Aorta (tissue), 5 donors: ENCODE measurements around the gene FASLG. TPM values are rescaled to one million over a fixed set of nuclear protein-coding genes. Genes with fewer than 3 reads are reported as not detected.

Experiments
- ATAC-seq: fragments of 200-7000 bp; cut with Tn5 transposase; one replicate; pipeline ENCODE4 v1.9.1; 2022; ENCODE audit warnings: moderate library complexity; ENCODE audit not compliant: low FRiP score
- DNase-seq, 2 donors: peaks; one replicate each; pipeline ENCODE4 v3.0.0-alpha.2; 2020
- H3K27ac ChIP-seq, 2 donors: one replicate each; pipeline ENCODE4 v1.5.1; 2013; ENCODE audit warnings: low read length in 2 of 2, mild to moderate bottlenecking in 2 of 2, moderate library complexity in 2 of 2, control low read depth in 1 of 2, inconsistent platforms in 1 of 2, low read depth in 1 of 2
- H3K27me3 ChIP-seq, 2 donors: one replicate each; pipeline ENCODE4 v1.6.1; 2013; ENCODE audit warnings: control low read depth in 1 of 2, low read length in 1 of 2, mild to moderate bottlenecking in 1 of 2, moderate library complexity in 1 of 2; ENCODE audit not compliant: insufficient read depth in 2 of 2, control insufficient read depth in 1 of 2
- H3K36me3 ChIP-seq, 2 donors: one replicate each; pipeline ENCODE4 v1.6.1; 2013; ENCODE audit warnings: control low read depth in 1 of 2, low read length in 1 of 2, mild to moderate bottlenecking in 1 of 2; ENCODE audit not compliant: insufficient read depth in 2 of 2, control insufficient read depth in 1 of 2
- H3K4me1 ChIP-seq, 2 donors: one replicate each; pipeline ENCODE4 v1.6.1; 2013; ENCODE audit warnings: low read length in 2 of 2, control low read depth in 1 of 2, mild to moderate bottlenecking in 1 of 2, moderate library complexity in 1 of 2; ENCODE audit not compliant: insufficient read depth in 2 of 2, control insufficient read depth in 1 of 2
- H3K4me3 ChIP-seq, 2 donors: one replicate each; pipeline ENCODE4 v1.5.1; 2013; ENCODE audit warnings: low read length in 2 of 2, control low read depth in 1 of 2, mild to moderate bottlenecking in 1 of 2
- H3K9me3 ChIP-seq: one replicate; pipeline ENCODE4 v1.6.1; 2013; ENCODE audit warnings: mild to moderate bottlenecking, low read length; ENCODE audit not compliant: control insufficient read depth
- WGBS, 2 donors: extraction: QIAGEN DNeasy Blood & Tissue Kit; methylation state at CpG; one replicate each; pipeline ENCODE4 v1.1.7; 2013; 5-methylcytosine and 5-hydroxymethylcytosine counted together
- intact Hi-C, 2 donors: fragments of 100-400 bp; cut with DNase I; formaldehyde crosslinking; loops; one replicate each; pipeline versions ENCODE4 v1.14.2 to v1.15.0; 2022
- polyA plus RNA-seq, 2 donors: library from polyadenylated mRNA; stranded (reverse); fragments of 200-250 nt; gene quantifications; one replicate each; pipeline ENCODE4 v1.2.3, GENCODE V29; 2013
- total RNA-seq, 2 donors: library from RNA; stranded (reverse); fragmentation: NEBNext Ultra II Directional; extraction: Animal tissue kit (Norgen Biotek cat#: 25700); gene quantifications; one replicate each; pipeline ENCODE4 v1.2.1, GENCODE V29; 2021
- donor health status: healthy with polysubstance abuse.
- donor health status: Bipolar disorder and iron deficiency.
- donor health status: DM: no; HTN: no; CAD: no.
- donor health status: DM: no; HTN: no; CAD: no.
- donor health status: DM: yes; HTN: yes; CAD: no.

The FASLG gene
- total and polyA plus RNA-seq, 4 donors, result 0.33 TPM; not detected in 3

DNA sequence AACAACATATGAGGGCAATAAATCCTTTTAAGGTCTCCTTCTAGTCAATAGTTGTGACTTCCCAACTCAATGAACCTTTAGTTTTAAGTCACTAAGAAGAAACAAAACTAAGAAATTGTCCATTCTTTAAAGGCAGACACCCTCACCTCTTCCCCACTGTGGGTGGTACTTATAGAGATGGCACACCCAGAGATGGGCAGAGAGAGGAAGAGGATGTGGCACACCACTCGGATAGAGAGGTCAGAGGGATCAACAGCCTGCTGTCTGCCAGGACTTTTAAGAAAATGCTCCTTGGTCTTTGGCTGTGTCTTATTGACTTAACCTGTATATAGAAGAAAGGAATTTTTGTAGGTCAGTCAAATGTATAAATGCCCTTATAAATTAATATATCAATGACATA lies 45.1 kb downstream of the FASLG start:
- WGBS, 2 donors, result 14 to 32% methylated on average over 1 of the region's 1 CpG
- intact Hi-C loops, result no loop called here

GRCh38 chr1:172704420-172705210 lies 45.7 kb downstream of the FASLG start:
- no peak for ATAC-seq
- no peak overlapping the region for H3K4me3 ChIP-seq
- no peaks in the 10 kb centered on the region for H3K36me3 ChIP-seq
- H3K27ac ChIP-seq, result no peak overlapping the region
- H3K27me3 ChIP-seq, result peaks cover 0 to 2% of the 10 kb centered on the region in 2 donors
- no peaks in the 10 kb centered on the region for H3K4me1 ChIP-seq
- 85 to 92% methylated on average over 2 of the region's 2 CpGs for WGBS, 2 donors
- DNase-seq, result no peak
- no peaks in the 10 kb centered on the region for H3K9me3 ChIP-seq
- intact Hi-C loops, result no loop called here

More for the DNA sequence above, 45.1 kb downstream of the FASLG start:
- DNase-seq, result no peak
- H3K4me1 ChIP-seq, result no peaks in the 10 kb centered on the region
- no peaks in the 10 kb centered on the region for H3K36me3 ChIP-seq
- no peaks in the 10 kb centered on the region for H3K9me3 ChIP-seq
- no peak overlapping the region for H3K4me3 ChIP-seq
- H3K27ac ChIP-seq, result no peak overlapping the region
- H3K27me3 ChIP-seq, result peaks cover 0 to 2% of the 10 kb centered on the region in 2 donors
- no peak for ATAC-seq

DNA sequence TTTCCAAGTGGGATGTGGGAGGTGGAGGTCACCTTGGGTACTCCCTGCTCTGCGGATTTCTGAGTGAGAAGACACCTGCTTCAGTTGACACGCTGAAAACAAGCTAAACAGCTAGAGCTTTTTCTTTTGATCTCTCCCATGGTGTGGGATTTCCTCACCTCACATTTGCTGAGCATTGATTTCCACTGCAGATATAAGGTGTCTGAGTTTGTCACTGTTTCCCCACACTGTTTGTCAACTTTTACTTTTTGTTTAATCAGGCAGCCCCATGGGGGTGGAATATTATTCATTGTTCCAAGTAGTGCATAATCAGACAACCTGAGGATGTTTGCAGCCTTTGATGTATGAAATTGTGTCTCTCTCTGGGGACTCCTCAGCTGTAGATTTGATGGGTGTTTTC lies 49.5 kb downstream of the FASLG start:
- H3K27me3 ChIP-seq, result peaks cover 0 to 2% of the 10 kb centered on the region in 2 donors
- no peaks in the 10 kb centered on the region for H3K36me3 ChIP-seq
- intact Hi-C loops, result no loop called here
- H3K4me3 ChIP-seq, result no peak overlapping the region
- no peaks in the 10 kb centered on the region for H3K4me1 ChIP-seq
- no peak for ATAC-seq
- H3K9me3 ChIP-seq, result no peaks in the 10 kb centered on the region
- H3K27ac ChIP-seq, result no peak overlapping the region
- DNase-seq, result no peak
- 15 to 37% methylated on average over 2 of the region's 2 CpGs for WGBS, 2 donors

GRCh38 chr1:172711558-172711957 lies 52.7 kb downstream of the FASLG start:
- intact Hi-C loops, result no loop called here
- Histone ChIP-seq H3K36me3 (no peaks in the 10 kb centered on the region), H3K27ac (no peak overlapping the region), H3K4me1 (no peaks in the 10 kb centered on the region), H3K4me3 (no peak overlapping the region), H3K27me3 (peaks cover 0 to 2% of the 10 kb centered on the region in 2 donors), H3K9me3 (no peaks in the 10 kb centered on the region)
- ATAC-seq (no peak), DNase-seq (no peak)
- WGBS, 2 donors, result 97 to 100% methylated on average over 1 of the region's 1 CpG

DNA sequence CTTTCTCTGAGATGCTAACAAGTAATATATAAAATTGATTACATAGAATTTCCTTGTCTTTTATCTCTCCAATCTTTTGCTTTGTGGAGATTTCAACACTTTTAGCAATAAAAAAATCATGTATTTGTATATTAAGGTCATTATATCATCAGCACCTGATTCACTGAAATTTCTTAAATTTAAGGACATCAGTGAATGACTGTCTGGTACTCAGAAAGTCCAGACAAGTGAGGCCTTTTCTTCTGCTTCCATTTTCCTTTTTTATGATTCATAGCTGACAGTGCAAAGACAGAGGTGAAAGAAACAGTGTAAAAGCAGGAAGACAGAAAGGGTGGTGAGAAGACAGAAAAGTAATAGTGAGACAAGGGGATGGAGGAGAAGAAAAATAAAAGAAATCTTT lies 54.6 kb downstream of the FASLG start:
- Histone ChIP-seq H3K27me3 (peaks cover 0 to 1% of the 10 kb centered on the region in 2 donors), H3K9me3 (no peaks in the 10 kb centered on the region), H3K36me3 (no peaks in the 10 kb centered on the region), H3K4me3 (no peak overlapping the region), H3K27ac (no peak overlapping the region), H3K4me1 (no peaks in the 10 kb centered on the region)
- no peak for ATAC-seq
- intact Hi-C loops, result no loop called here
- DNase-seq, result no peak

Other genes starting within 250 kb of the FASLG start
- gene C1orf105, start 238.4 kb upstream of the FASLG start, total RNA-seq, result not detected
- not detected for gene C1orf105, start 238.4 kb upstream of the FASLG start, polyA plus RNA-seq
- gene PIGC, start 215.0 kb upstream of the FASLG start, total RNA-seq, result 10 to 100 TPM; 18.0 to 22.9 TPM
- gene PIGC, start 215.0 kb upstream of the FASLG start, polyA plus RNA-seq, result 10 to 100 TPM; 24.2 to 27.2 TPM
- gene SUCO, start 126.0 kb upstream of the FASLG start, total RNA-seq, result 10 to 100 TPM; 36.1 to 37.7 TPM
- gene SUCO, start 126.0 kb upstream of the FASLG start, polyA plus RNA-seq, result 1 to 10 TPM; 7.4 to 9.6 TPM